ENCODE results near the gene GRIP1.

GRIP1 gene

DNA sequence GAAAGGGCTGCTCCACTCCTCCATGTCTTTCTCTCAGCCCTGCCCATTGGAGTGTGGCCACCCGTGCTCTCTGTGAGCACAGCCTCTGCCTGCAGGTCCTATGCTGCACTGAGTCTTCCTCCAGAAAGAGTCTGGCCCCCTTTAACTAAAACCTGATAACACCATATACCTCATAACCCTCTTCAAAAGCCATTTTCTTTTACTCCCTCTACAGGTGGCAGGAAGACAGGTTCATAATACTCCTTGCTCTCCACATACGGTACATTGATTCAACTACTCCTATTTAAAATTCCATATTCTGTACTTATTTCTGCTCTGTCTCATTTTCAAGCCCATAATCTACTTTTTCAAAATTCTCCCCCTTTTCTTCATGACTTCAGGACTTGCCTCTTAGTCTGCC lies 232.6 kb downstream of the GRIP1 start:
- Histone ChIP-seq H2AFZ (ENCODE audit: low read depth, low read length, severe bottlenecking) (no peak overlapping the region), H3K27me3 (ENCODE audit: low read length) (no peaks in the 10 kb centered on the region), H3K36me3 (ENCODE audit: low read length) (no peaks in the 10 kb centered on the region), H3K79me2 (ENCODE audit: insufficient read depth, low read length) (no peaks in the 10 kb centered on the region), H3F3A (ENCODE audit: insufficient read depth) (no peaks in the 10 kb centered on the region), H3K9me2 (replicated peaks; ENCODE audit: insufficient read depth, low read length) (no peaks in the 10 kb centered on the region), H3K9me3 (ENCODE audit: insufficient read depth, low read length) (no peaks in the 10 kb centered on the region), H4K20me1 (ENCODE audit: low read depth, low read length) (no peaks in the 10 kb centered on the region), H3K27ac (ENCODE audit: low read depth, low read length) (no peak overlapping the region), H3K4me3 (ENCODE audit: insufficient read depth, low read length, poor library complexity, severe bottlenecking) (no peak overlapping the region), H3K9ac (ENCODE audit: low read length) (no peak overlapping the region), H3K4me2 (ENCODE audit: low read depth, low read length, poor library complexity, severe bottlenecking) (no peak overlapping the region)
- no peak for TF ChIP-seq EZH2phosphoT487 (conservative IDR thresholded peaks at IDR 0.05; ENCODE audit: low read length)
- TF ChIP-seq, protein P1, sequence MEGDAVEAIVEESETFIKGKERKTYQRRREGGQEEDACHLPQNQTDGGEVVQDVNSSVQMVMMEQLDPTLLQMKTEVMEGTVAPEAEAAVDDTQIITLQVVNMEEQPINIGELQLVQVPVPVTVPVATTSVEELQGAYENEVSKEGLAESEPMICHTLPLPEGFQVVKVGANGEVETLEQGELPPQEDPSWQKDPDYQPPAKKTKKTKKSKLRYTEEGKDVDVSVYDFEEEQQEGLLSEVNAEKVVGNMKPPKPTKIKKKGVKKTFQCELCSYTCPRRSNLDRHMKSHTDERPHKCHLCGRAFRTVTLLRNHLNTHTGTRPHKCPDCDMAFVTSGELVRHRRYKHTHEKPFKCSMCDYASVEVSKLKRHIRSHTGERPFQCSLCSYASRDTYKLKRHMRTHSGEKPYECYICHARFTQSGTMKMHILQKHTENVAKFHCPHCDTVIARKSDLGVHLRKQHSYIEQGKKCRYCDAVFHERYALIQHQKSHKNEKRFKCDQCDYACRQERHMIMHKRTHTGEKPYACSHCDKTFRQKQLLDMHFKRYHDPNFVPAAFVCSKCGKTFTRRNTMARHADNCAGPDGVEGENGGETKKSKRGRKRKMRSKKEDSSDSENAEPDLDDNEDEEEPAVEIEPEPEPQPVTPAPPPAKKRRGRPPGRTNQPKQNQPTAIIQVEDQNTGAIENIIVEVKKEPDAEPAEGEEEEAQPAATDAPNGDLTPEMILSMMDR (IDR thresholded peaks at IDR 0.05; ENCODE audit: insufficient read depth, low read length, poor library complexity, severe bottlenecking) = no peak

DNA sequence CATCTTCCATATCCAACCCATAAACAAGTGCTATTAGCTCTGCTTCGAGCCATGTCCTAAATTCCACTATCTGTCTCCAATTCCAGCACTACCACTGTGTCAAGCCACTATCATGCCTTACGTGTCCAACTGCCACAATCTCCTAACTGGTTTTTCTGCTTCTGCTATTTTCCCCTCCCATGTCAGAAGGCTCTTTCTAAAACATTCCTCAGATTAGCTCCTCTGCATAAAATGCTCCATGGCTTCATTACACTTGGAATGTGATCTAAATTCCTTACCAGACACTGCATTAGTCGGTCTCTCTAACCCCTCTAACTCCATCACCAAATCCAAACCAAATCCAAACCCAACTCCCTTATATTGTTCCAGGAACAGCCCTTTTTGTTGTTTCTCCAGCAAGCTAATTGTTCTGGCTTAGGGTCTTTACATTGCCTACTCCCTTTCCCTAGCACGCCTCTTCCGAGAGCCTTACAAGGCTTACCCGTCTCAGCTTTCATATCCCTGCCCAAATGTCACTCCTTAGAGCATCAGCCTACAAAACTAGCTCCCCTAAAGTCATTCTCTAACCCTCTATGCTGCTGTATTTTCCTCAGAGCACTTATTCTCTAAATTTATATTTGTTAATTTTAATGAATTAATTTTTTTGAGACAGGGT lies 236.8 kb downstream of the GRIP1 start:
- TF ChIP-seq, protein P1 (IDR thresholded peaks at IDR 0.05; ENCODE audit: insufficient read depth, low read length, poor library complexity, severe bottlenecking) = no peak
- no peak for TF ChIP-seq EZH2phosphoT487 (conservative IDR thresholded peaks at IDR 0.05; ENCODE audit: low read length)
- no peaks in the 10 kb centered on the region for H4K20me1 ChIP-seq (ENCODE audit: low read depth, low read length)
- H3K4me3 ChIP-seq (ENCODE audit: insufficient read depth, low read length, poor library complexity, severe bottlenecking) = no peak overlapping the region
- no peak overlapping the region for H3K27ac ChIP-seq (ENCODE audit: low read depth, low read length)
- no peaks in the 10 kb centered on the region for H3F3A ChIP-seq (ENCODE audit: insufficient read depth)
- no peak overlapping the region for H3K9ac ChIP-seq (ENCODE audit: low read length)
- no peaks in the 10 kb centered on the region for H3K9me3 ChIP-seq (ENCODE audit: insufficient read depth, low read length)
- no peak overlapping the region for H2AFZ ChIP-seq (ENCODE audit: low read depth, low read length, severe bottlenecking)
- H3K36me3 ChIP-seq (ENCODE audit: low read length) = no peaks in the 10 kb centered on the region
- no peaks in the 10 kb centered on the region for H3K79me2 ChIP-seq (ENCODE audit: insufficient read depth, low read length)
- H3K9me2 ChIP-seq (replicated peaks; ENCODE audit: insufficient read depth, low read length) = no peaks in the 10 kb centered on the region
- H3K27me3 ChIP-seq (ENCODE audit: low read length) = no peaks in the 10 kb centered on the region
- H3K4me2 ChIP-seq (ENCODE audit: low read depth, low read length, poor library complexity, severe bottlenecking) = no peak overlapping the region

DNA sequence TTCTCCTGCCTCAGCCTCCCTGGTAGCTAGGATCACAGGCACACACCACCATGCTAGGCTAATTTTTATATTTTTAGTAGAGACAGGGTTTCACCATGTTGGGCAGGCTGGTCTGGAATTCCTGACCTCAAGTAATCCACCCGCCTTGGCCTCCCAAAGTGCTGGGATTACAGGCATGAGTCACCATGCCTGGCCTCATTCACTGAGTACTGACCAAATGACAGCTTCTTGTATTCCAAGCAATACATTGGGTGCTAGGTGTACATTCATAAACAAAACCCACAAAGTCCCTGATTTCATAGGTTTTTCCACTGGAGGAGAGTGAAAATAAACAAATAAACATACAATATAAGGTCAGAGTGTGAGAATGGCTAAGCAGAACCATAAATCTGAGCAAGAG lies 240.3 kb downstream of the GRIP1 start:
- H3K4me3 ChIP-seq (ENCODE audit: insufficient read depth, low read length, poor library complexity, severe bottlenecking) = no peak overlapping the region
- H3K9me3 ChIP-seq (ENCODE audit: insufficient read depth, low read length) = no peaks in the 10 kb centered on the region
- H3K36me3 ChIP-seq (ENCODE audit: low read length) = no peaks in the 10 kb centered on the region
- no peaks in the 10 kb centered on the region for H3K9me2 ChIP-seq (replicated peaks; ENCODE audit: insufficient read depth, low read length)
- no peaks in the 10 kb centered on the region for H3K79me2 ChIP-seq (ENCODE audit: insufficient read depth, low read length)
- no peaks in the 10 kb centered on the region for H3K27me3 ChIP-seq (ENCODE audit: low read length)
- no peaks in the 10 kb centered on the region for H4K20me1 ChIP-seq (ENCODE audit: low read depth, low read length)
- H3K9ac ChIP-seq (ENCODE audit: low read length) = no peak overlapping the region
- no peak overlapping the region for H2AFZ ChIP-seq (ENCODE audit: low read depth, low read length, severe bottlenecking)
- H3K4me2 ChIP-seq (ENCODE audit: low read depth, low read length, poor library complexity, severe bottlenecking) = no peak overlapping the region
- no peaks in the 10 kb centered on the region for H3F3A ChIP-seq (ENCODE audit: insufficient read depth)
- H3K27ac ChIP-seq (ENCODE audit: low read depth, low read length) = no peak overlapping the region
- TF ChIP-seq, protein P1 (IDR thresholded peaks at IDR 0.05; ENCODE audit: insufficient read depth, low read length, poor library complexity, severe bottlenecking) = no peak
- no peak for TF ChIP-seq EZH2phosphoT487 (conservative IDR thresholded peaks at IDR 0.05; ENCODE audit: low read length)

All from SU-DHL-6 (cell line).